HEK293 (cell line): ENCODE measurements around the gene GABPB1.
"Not testable (repeated sequence)": the region's sequence is repeated elsewhere in the genome, so short reads cannot be mapped to it uniquely, and the experiment has no call there.

Source experiments
- HOXA7 ChIP-seq: sonication (generic); formaldehyde crosslinking; IDR thresholded peaks from 2 replicates; pipeline ENCODE4 v1.8.1; 2022; ENCODE audit warnings: missing genetic modification reagents, borderline replicate concordance
- KLF16 ChIP-seq: fragments of 450-650 bp; formaldehyde crosslinking; IDR thresholded peaks from 2 replicates; pipeline ENCODE4 v1.5.1; 2017; ENCODE audit warnings: missing biosample characterization, missing genetic modification characterization
- OSR2 ChIP-seq: fragments of 450-650 bp; formaldehyde crosslinking; IDR thresholded peaks from 2 replicates; pipeline ENCODE4 v1.5.1; 2016; ENCODE audit warnings: missing biosample characterization, missing genetic modification characterization
- SALL2 ChIP-seq: fragments of 450-650 bp; formaldehyde crosslinking; IDR thresholded peaks from 2 replicates; pipeline ENCODE4 v1.5.0; 2017; ENCODE audit warnings: missing biosample characterization, mild to moderate bottlenecking, missing genetic modification characterization, borderline replicate concordance
- ZNF24 ChIP-seq: fragments of 450-650 bp; formaldehyde crosslinking; IDR thresholded peaks from 2 replicates; pipeline ENCODE4 v1.5.1; 2016; ENCODE audit warnings: missing biosample characterization, missing genetic modification characterization
- ZNF274 ChIP-seq, 2 experiments: fragments of 200-500 bp in 1 of 2; fragments of 450-650 bp in 1 of 2; sonication (Bioruptor generic) in 1 of 2; formaldehyde crosslinking in 1 of 2; IDR thresholded peaks; 2 replicates each; pipeline versions ENCODE4 v1.5.1 to v1.6.1; 2014 to 2016; ENCODE audit warnings: borderline replicate concordance in 1 of 2, inconsistent platforms in 1 of 2, low read length in 1 of 2, missing biosample characterization in 1 of 2, missing genetic modification characterization in 1 of 2
- ZNF292 ChIP-seq: fragments of 450-650 bp; formaldehyde crosslinking; IDR thresholded peaks from 2 replicates; pipeline ENCODE4 v1.5.1; 2016; ENCODE audit warnings: low read depth, missing biosample characterization, missing genetic modification characterization, borderline replicate concordance
- ZNF623 ChIP-seq: fragments of 450-650 bp; formaldehyde crosslinking; IDR thresholded peaks from 2 replicates; pipeline ENCODE4 v1.5.1; 2016; ENCODE audit warnings: missing biosample characterization, missing genetic modification characterization
- ZNF660 ChIP-seq: fragments of 450-650 bp; IDR thresholded peaks from 2 replicates; pipeline ENCODE4 v1.5.1; 2018; ENCODE audit warnings: missing biosample characterization, mild to moderate bottlenecking, missing genetic modification characterization
- TF ChIP-seq, protein P1 (sequence below): fragments of 450-650 bp; formaldehyde crosslinking; IDR thresholded peaks from 2 replicates; pipeline ENCODE4 v1.5.1; 2016; ENCODE audit warnings: missing biosample characterization, missing genetic modification characterization

DNA sequence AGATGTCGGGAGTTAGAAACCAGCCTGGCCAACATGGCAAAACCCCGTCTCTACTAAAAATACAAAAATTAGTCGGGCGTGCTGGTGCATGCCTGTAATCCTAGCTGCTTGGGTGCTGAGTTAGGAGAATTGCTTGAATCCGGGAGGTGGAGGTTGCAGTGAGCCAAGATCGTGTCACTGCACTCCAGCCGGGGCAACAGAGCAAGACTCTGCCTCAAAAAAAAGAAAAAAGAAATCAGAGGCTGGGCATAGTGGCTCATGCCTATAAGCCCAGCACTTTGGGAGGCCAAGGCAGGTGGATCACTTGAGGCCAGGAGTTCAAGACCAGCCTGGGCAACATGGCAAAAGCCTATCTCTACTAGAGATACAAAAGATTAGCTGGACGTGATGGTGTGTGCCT is 14.6 kb upstream of the GABPB1 start:
- TF ChIP-seq, protein P1, sequence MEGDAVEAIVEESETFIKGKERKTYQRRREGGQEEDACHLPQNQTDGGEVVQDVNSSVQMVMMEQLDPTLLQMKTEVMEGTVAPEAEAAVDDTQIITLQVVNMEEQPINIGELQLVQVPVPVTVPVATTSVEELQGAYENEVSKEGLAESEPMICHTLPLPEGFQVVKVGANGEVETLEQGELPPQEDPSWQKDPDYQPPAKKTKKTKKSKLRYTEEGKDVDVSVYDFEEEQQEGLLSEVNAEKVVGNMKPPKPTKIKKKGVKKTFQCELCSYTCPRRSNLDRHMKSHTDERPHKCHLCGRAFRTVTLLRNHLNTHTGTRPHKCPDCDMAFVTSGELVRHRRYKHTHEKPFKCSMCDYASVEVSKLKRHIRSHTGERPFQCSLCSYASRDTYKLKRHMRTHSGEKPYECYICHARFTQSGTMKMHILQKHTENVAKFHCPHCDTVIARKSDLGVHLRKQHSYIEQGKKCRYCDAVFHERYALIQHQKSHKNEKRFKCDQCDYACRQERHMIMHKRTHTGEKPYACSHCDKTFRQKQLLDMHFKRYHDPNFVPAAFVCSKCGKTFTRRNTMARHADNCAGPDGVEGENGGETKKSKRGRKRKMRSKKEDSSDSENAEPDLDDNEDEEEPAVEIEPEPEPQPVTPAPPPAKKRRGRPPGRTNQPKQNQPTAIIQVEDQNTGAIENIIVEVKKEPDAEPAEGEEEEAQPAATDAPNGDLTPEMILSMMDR, result not testable (repeated sequence)
- not testable (repeated sequence) for TF ChIP-seq HOXA7 (CRISPR knock-in tag); KLF16; OSR2; ZNF623 (tag by site-specific recombination); ZNF274 (IDR thresholded peaks at IDR 0.05; ENCODE audit: low read length); ZNF274 (tag by site-specific recombination; IDR thresholded peaks at IDR 0.05; ENCODE audit: borderline replicate concordance); ZNF292 (tag by site-specific recombination); ZNF24; SALL2 (tag by site-specific recombination); ZNF660 (tag by site-specific recombination)
